Measurements from ENCODE around the gene CHMP1A.

The CHMP1A gene

DNA sequence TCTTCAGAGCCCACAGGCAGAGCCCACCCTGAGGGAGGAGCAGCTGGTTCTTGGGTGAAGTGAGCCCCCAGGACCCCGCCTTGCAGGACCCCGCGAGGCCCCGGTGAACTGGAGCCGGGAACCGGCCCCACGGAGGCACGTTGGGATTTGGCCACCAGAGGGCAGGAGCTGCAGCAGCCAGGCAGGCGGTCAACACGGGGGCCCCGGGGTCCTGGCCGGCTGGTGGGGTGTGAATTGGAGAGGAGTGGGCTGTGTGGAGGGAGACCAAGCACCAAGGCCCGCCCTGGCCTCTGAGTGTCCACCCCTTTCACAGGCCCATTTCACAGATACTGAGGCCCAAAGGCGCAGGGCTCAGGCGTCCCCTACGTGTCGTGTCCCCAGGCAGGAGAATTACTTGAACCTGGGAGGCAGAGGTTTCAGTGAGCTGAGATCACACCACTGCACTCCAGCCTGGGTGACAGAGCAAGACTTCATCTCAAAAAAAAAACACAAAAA is 41.9 kb downstream of the CHMP1A start:
- no peak overlapping the region for H3K4me3 ChIP-seq (replicated peaks; ENCODE audit: low read depth, low read length)
- DNase-seq (ENCODE audit: low read depth), result no peak
- TF ChIP-seq, protein P1, sequence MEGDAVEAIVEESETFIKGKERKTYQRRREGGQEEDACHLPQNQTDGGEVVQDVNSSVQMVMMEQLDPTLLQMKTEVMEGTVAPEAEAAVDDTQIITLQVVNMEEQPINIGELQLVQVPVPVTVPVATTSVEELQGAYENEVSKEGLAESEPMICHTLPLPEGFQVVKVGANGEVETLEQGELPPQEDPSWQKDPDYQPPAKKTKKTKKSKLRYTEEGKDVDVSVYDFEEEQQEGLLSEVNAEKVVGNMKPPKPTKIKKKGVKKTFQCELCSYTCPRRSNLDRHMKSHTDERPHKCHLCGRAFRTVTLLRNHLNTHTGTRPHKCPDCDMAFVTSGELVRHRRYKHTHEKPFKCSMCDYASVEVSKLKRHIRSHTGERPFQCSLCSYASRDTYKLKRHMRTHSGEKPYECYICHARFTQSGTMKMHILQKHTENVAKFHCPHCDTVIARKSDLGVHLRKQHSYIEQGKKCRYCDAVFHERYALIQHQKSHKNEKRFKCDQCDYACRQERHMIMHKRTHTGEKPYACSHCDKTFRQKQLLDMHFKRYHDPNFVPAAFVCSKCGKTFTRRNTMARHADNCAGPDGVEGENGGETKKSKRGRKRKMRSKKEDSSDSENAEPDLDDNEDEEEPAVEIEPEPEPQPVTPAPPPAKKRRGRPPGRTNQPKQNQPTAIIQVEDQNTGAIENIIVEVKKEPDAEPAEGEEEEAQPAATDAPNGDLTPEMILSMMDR (IDR thresholded peaks at IDR 0.05; ENCODE audit: low read length, missing control alignments), result peak; percentile 59

DNA sequence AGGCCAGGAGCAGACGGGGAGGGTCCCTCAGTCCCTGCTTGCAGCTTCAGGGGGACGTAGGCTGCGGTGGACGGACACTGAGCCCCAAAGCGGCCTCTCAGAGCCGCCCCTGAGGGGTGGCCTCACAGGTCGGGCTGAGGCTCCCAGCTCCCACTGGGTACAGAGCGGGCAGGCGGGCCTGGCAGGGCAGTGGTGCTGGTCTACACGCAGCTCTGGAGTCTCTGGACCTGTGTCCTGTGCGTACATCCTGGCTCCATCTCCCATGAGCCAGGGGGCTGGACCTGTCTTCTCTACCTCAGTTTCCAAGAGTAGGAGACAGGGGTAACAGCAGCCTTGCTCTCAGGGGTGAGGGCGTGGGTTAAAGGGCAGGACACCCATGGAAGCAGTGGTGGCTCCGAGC is 42.3 kb downstream of the CHMP1A start:
- no peak for DNase-seq (ENCODE audit: low read depth)
- TF ChIP-seq, protein P1 (IDR thresholded peaks at IDR 0.05; ENCODE audit: low read length, missing control alignments), result no peak
- H3K4me3 ChIP-seq (replicated peaks; ENCODE audit: low read depth, low read length), result no peak overlapping the region

DNA sequence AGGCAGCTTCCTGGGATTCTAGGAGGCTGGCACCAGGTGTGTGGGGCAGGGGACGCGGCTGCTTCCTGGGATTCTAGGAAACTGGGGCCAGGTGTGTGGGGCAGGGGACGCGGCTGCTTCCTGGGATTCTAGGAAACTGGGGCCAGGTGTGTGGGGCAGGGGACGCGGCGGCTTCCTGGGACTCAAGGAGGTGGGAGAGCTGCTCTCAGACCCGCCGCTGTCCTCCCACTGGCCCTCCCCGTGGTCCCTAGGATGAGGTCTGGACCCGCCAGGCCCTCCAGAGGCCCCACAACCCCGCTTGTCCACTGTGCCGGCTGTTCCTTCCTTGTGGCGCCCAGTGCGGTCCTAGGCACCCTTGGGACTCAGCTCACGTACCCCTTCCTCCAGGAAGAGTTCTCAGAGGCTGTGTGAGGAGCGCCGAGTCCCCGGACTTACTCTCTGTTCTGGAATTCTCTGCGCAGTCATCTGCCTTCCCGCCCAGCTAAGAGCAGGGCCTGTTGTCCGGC is 43.5 kb downstream of the CHMP1A start:
- DNase-seq (ENCODE audit: low read depth), result no peak
- TF ChIP-seq, protein P1 (IDR thresholded peaks at IDR 0.05; ENCODE audit: low read length, missing control alignments), result no peak
- H3K4me3 ChIP-seq (replicated peaks; ENCODE audit: low read depth, low read length), result no peak overlapping the region

DNA sequence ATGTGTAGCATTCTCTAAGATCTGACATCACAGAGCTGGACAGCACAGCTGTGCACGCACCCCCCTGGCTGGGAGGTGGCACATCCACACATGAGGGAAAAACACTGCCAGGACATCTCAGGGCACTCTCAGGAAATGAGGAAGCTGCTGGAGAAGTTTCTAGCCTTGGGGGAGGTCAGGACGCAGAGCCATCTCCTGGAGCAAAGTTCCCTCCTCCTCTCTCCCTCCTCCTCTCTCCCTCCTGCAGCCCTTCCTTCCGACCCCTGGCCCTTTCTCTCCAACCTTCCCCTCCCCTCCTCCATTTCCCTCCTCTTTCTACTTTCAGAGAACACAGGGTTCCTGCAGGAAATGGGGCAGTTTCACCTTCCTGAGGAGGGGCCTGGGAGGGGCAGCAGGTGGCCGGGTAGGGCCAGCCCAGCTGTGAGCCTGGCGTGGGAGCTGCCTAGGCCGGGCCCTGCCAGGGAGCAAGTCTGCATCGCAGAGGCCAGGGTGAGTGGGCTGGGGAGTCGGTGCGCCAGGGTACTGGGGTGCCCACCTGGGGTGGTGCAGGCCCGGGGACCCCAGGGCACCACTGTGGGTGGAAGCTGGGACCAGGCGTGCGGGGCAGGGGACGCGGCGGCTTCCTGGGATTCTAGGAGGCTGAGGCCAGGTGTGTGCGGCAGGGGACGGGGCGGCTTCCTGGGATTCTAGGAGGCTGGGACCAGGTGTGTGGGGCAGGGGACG is 44.1 kb downstream of the CHMP1A start, which contains the start of gene DPEP1:
DPEP1 (plus strand) TSS at position 412 of the 723 bp plus-strand sequence. CDS start 16,769 bp downstream, outside the sequence.
- no peak within 1 kb of the TSS for H3K4me3 ChIP-seq (replicated peaks; ENCODE audit: low read depth, low read length)
- no peak for DNase-seq (ENCODE audit: low read depth)
- TF ChIP-seq, protein P1 (IDR thresholded peaks at IDR 0.05; ENCODE audit: low read length, missing control alignments), result no peak

DNA sequence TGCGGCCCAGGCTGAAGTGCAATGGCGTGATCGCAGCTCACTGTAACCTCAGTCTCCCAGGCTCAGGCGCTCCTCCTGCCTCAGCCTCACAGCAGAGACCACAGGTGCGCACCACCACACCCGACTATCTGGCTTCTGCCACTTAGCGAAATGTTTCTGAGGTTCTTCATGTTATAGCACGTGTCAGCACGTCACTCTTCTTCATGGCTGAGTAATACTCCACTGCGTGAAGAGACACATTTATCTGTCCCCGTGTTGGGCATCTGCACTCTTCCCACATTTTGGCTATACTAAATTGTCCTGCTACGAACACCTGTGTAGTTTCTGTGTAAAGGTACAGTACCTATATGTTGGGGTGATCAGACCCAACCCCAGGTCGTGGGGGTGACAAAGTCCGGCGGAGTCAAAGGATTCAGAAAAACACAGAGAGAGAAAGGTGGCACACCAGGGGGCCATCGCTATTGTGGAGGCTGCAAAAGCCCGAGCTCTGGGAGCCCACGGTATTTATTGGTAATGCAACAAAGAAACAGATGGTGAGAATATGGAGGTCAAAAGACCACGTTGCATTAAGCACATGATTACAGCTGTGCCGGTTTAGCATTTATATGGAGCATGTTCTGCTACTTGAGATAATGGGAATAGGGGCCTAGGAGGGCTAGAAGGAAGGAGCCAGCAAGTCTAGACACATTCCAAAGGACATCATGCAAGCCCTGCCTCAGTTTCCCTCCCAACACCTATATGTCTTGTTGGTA is 44.9 kb downstream of the CHMP1A start:
- TF ChIP-seq, protein P1 (IDR thresholded peaks at IDR 0.05; ENCODE audit: low read length, missing control alignments), result no peak
- H3K4me3 ChIP-seq (replicated peaks; ENCODE audit: low read depth, low read length), result no peak overlapping the region
- DNase-seq (ENCODE audit: low read depth), result no peak

DNA sequence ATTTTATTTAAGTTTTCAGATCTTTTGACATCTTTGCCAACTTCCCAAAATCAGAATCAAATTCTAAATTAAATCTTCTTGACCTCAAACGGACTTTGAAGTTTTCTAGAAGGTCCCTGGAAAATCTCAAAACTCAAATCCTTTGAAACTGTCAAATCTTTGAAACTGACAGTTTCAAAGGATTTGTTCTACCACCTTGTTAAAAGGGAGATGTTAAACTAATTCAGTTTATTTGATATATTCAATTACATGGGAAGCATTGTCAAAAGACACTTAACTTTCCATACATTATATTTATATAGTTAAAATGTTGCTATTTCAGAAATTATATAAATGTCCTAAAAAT is 47.4 kb downstream of the CHMP1A start:
- H3K4me3 ChIP-seq (replicated peaks; ENCODE audit: low read depth, low read length), result no peak overlapping the region
- TF ChIP-seq, protein P1 (IDR thresholded peaks at IDR 0.05; ENCODE audit: low read length, missing control alignments), result no peak
- no peak for DNase-seq (ENCODE audit: low read depth)

Measured in fibroblast of pulmonary artery (primary cell).